ENCODE measurements around the gene KBTBD4.
"Not testable (repeated sequence)": the region's sequence is repeated elsewhere in the genome, so short reads cannot be mapped to it uniquely, and the experiment has no call there.

The KBTBD4 gene

GRCh38 chr11:47527186-47527585, 51.6 kb downstream of the KBTBD4 start:
- no peak for DNase-seq (ENCODE audit: low read depth in 1 of 2, low spot score in 1 of 2)

- DNase-seq (ENCODE audit: low read depth in 1 of 2, low spot score in 1 of 2), result not testable (repeated sequence)
Observed at GRCh38 chr11:47526032-47526431, 52.7 kb downstream of the KBTBD4 start.

DNA sequence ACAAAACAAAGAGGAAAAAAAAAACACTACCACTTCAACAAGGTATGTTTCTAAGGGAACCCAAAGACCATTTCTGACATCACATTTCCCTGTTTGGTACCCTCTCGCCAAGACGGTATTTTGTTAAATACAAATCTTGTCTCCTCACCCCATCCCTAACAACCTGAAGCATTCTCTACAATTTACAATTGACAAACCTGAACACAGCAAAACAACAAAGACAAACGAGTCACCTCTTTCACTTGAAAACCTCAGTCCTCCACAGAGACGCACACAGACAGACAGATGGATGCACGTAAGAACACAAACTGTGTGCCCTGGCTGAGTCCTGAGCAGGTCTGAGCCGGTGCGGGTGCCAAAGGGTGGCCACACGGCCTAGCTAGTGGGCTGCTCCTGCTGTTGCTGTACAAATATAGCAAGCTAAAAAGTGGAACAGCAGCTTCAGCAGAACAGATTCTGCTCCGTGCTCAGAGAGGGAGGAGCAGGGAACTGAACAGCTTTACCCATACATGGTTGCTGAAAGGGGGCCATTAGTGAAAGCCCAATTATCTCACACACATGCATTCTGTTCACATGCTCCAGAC, 54.4 kb downstream of the KBTBD4 start:
- no peak for DNase-seq (ENCODE audit: low read depth in 1 of 2, low spot score in 1 of 2)

GRCh38 chr11:47523490-47524225, 55.1 kb downstream of the KBTBD4 start:
- peak in 1 of 2 donors; percentile 22 for DNase-seq (ENCODE audit: low read depth in 1 of 2, low spot score in 1 of 2)
